ENCODE measurements around the gene IL18BP.

The IL18BP gene

DNA sequence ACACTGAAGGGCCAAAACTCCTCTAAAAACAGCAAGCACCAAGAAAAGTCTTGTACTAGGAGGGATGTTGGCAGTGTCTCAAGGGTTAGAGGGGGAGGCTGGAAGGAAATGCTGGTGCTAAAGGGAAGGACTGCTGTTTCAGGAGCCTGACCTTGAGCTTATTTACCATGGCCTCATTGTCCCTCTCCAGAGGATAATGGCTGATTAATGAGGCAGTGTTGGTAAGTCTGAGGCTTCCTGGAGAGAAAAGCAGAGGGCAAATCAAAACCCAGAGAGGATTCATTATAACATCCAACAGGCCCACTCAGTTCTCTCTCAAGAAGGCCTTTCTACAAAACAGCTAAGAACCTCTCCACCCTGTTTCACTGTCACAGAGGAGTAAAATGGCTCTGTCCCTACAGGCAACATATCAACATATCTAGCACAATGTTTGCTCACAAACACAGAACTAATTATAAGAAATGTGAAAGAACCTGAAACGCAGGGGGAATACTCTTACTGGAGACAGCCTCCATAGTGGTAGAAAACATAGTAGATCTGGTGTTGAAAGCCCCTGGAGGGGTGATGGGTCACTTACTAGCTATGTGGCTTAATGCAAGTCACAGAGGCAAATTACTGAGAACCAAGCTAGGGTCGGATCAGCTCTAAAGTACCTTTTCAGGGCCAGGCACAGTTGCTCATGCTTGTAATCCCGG is 50.2 kb downstream of the IL18BP start:
- DNase-seq (ENCODE audit: low read depth, low spot score): no peak
- POLR2A ChIA-PET: interaction anchor here (0.9 kb wide), 1 partner anchor 8 kb away, joined by 3 read pairs; no protein-coding TSS in a partner anchor
- TF ChIP-seq, protein P1, sequence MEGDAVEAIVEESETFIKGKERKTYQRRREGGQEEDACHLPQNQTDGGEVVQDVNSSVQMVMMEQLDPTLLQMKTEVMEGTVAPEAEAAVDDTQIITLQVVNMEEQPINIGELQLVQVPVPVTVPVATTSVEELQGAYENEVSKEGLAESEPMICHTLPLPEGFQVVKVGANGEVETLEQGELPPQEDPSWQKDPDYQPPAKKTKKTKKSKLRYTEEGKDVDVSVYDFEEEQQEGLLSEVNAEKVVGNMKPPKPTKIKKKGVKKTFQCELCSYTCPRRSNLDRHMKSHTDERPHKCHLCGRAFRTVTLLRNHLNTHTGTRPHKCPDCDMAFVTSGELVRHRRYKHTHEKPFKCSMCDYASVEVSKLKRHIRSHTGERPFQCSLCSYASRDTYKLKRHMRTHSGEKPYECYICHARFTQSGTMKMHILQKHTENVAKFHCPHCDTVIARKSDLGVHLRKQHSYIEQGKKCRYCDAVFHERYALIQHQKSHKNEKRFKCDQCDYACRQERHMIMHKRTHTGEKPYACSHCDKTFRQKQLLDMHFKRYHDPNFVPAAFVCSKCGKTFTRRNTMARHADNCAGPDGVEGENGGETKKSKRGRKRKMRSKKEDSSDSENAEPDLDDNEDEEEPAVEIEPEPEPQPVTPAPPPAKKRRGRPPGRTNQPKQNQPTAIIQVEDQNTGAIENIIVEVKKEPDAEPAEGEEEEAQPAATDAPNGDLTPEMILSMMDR (IDR thresholded peaks at IDR 0.05; ENCODE audit: insufficient read depth, low read length, missing control alignments): no peak
- no peak overlapping the region for H3K4me3 ChIP-seq (ENCODE audit: low read depth, low read length)
- CTCF ChIA-PET: interaction anchor here (0.7 to 7.5 kb wide), 5 partner anchors 8 to 53 kb away, joined by 3 to 35 read pairs (median 4); no protein-coding TSS in a partner anchor

All from AG04449 (cell line).